Psoas muscle (tissue), 8 donors: ENCODE measurements around the gene CUL7. TPM values are rescaled to one million over a fixed set of nuclear protein-coding genes. Genes with fewer than 3 reads are reported as not detected.

Source experiments
- ATAC-seq, 4 donors: fragments of 200-7000 bp; cut with Tn5 transposase; one replicate each; pipeline ENCODE4 v1.9.1; 2020; ENCODE audit warnings: moderate library complexity in 3 of 4, mild to moderate bottlenecking in 2 of 4
- DNase-seq, 2 donors: peaks; one replicate each; pipeline ENCODE4 v3.0.0-alpha.2; 2020
- H3K27ac ChIP-seq: fragments of 200-600 bp; one replicate; pipeline ENCODE4 v1.8.0; 2022
- H3K27me3 ChIP-seq, 3 donors: fragments of 200-600 bp in 1 of 3; one replicate each; pipeline versions ENCODE4 v1.6.1 to v1.8.0; 2013 to 2022; ENCODE audit warnings: low read length in 2 of 3, mild to moderate bottlenecking in 2 of 3, moderate library complexity in 1 of 3; ENCODE audit not compliant: insufficient read depth in 3 of 3
- H3K36me3 ChIP-seq, 2 donors: fragments of 200-600 bp in 1 of 2; one replicate each; pipeline versions ENCODE4 v1.6.1 to v1.8.0; 2013 to 2022; ENCODE audit warnings: low read depth in 1 of 2, mild to moderate bottlenecking in 1 of 2, moderate library complexity in 1 of 2; ENCODE audit not compliant: insufficient read depth in 1 of 2
- H3K4me1 ChIP-seq: fragments of 200-600 bp; one replicate; pipeline ENCODE4 v1.8.0; 2022
- H3K4me3 ChIP-seq: fragments of 200-600 bp; one replicate; pipeline ENCODE4 v1.8.0; 2022; ENCODE audit warnings: mild to moderate bottlenecking
- H3K9me3 ChIP-seq: fragments of 200-600 bp; one replicate; pipeline ENCODE4 v1.8.0; 2022
- WGBS, 3 donors: extraction: QIAGEN DNeasy Blood & Tissue Kit; methylation state at CpG; one replicate each; pipeline versions ENCODE4 v1.1.6 to v1.1.7; 2013; 5-methylcytosine and 5-hydroxymethylcytosine counted together
- intact Hi-C, 2 donors: fragments of 100-400 bp; cut with DNase I; formaldehyde crosslinking; loops; one replicate each; pipeline versions ENCODE4 v1.11.0 to v1.14.2; 2022
- polyA plus RNA-seq, 3 donors: library from polyadenylated mRNA; stranded (reverse); fragments of 200-250 nt; gene quantifications; one replicate each; pipeline ENCODE4 v1.2.3, GENCODE V29; 2013
- total RNA-seq, 4 donors: library from RNA; stranded (reverse); fragmentation: NEBNext Ultra II Directional in 2 of 4; extraction: Animal tissue kit (Norgen Biotek cat#: 25700) in 2 of 4; gene quantifications; one replicate each; pipeline versions ENCODE4 v1.2.1 to v1.2.4, GENCODE V29; 2021 to 2023
- TF ChIP-seq, protein P1 (sequence below): fragments of 200-600 bp; IDR thresholded peaks from one replicate; pipeline ENCODE4 v1.8.0; 2022; ENCODE audit warnings: antibody characterized with exemption
- donor health status: healthy with polysubstance abuse.
- donor health status: DM: no; HTN: no; CAD: no; lungs with moderate emphysema.
- donor health status: Bipolar disorder and iron deficiency.
- donor health status: healthy.
- donor health status: DM: yes; HTN: yes; CAD: no.
- donor health status: DM: no; HTN: no; CAD: no.
- donor health status: DM: no; HTN: no; CAD: no.
- donor health status: DM: yes; HTN: yes; CAD: no.

CUL7 gene
- total and polyA plus RNA-seq, 7 donors: 6.0 to 23.4 (median 11.5) TPM

- H3K4me3 ChIP-seq: peak overlapping the region; percentile 80
- H3K9me3 ChIP-seq: no peaks in the 10 kb centered on the region
- peaks cover 4% of the 10 kb centered on the region for H3K4me1 ChIP-seq
- peak overlapping the region; percentile 90 for H3K27ac ChIP-seq
- intact Hi-C loops: loop anchor here (2.0 to 5.0 kb wide), 3 partner anchors 16 to 36 kb away; no protein-coding TSS in a partner anchor
- ATAC-seq (no peak), DNase-seq (no peak)
- H3K27me3 ChIP-seq: no peaks in the 10 kb centered on the region
- TF ChIP-seq, protein P1, sequence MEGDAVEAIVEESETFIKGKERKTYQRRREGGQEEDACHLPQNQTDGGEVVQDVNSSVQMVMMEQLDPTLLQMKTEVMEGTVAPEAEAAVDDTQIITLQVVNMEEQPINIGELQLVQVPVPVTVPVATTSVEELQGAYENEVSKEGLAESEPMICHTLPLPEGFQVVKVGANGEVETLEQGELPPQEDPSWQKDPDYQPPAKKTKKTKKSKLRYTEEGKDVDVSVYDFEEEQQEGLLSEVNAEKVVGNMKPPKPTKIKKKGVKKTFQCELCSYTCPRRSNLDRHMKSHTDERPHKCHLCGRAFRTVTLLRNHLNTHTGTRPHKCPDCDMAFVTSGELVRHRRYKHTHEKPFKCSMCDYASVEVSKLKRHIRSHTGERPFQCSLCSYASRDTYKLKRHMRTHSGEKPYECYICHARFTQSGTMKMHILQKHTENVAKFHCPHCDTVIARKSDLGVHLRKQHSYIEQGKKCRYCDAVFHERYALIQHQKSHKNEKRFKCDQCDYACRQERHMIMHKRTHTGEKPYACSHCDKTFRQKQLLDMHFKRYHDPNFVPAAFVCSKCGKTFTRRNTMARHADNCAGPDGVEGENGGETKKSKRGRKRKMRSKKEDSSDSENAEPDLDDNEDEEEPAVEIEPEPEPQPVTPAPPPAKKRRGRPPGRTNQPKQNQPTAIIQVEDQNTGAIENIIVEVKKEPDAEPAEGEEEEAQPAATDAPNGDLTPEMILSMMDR: no peak
- WGBS, 3 donors: 72 to 83% (median 72%) methylated on average over 19 of the region's 19 CpGs
- peaks cover 5 to 68% of the 10 kb centered on the region in 2 donors for H3K36me3 ChIP-seq
These were observed 1.3 kb downstream of the CUL7 start for GRCh38 chr6:43052225-43052841.

DNA sequence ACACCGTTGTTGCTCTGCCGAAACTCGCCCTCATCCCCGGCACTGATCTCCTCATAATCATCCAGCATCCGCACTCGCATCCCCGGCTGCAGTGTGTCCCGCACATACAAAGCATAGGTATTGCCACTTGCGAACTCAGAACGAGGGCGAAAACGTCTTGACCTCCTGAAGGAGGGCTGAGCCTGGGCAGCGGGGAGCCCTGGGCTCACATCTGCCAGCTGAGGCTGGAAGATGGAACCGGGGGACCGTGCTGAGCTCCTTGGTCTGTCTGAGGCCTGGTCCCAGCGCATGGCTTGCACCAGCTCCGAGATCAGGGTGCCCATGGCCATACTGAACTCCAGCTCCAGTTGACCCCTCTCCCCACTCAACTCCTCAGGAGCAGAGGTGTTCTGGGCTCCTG, 2.7 kb downstream of the CUL7 start:
- 90 to 96% (median 92%) methylated on average over 17 of the region's 17 CpGs for WGBS, 3 donors
- Histone ChIP-seq H3K4me1 (peaks cover 4% of the 10 kb centered on the region), H3K9me3 (no peaks in the 10 kb centered on the region), H3K27me3 (no peaks in the 10 kb centered on the region), H3K4me3 (no peak overlapping the region), H3K27ac (no peak overlapping the region), H3K36me3 (peaks cover 5 to 68% of the 10 kb centered on the region in 2 donors)
- TF ChIP-seq, protein P1: no peak
- ATAC-seq (no peak), DNase-seq (no peak)
- intact Hi-C loops: loop anchor here in 1 of 2 donors (5.0 kb wide), 1 partner anchor 34 kb away; no protein-coding TSS in a partner anchor

- ATAC-seq (no peak), DNase-seq (no peak)
- no peak overlapping the region for H3K4me3 ChIP-seq
- no peaks in the 10 kb centered on the region for H3K27me3 ChIP-seq
- TF ChIP-seq, protein P1: no peak
- no peaks in the 10 kb centered on the region for H3K9me3 ChIP-seq
- H3K4me1 ChIP-seq: no peaks in the 10 kb centered on the region
- intact Hi-C loops: no loop called here
- 81 to 89% (median 85%) methylated on average over 7 of the region's 7 CpGs for WGBS, 3 donors
- no peak overlapping the region for H3K27ac ChIP-seq
- H3K36me3 ChIP-seq: peaks cover 9 to 83% of the 10 kb centered on the region in 2 donors
These were observed 5.7 kb downstream of the CUL7 start for GRCh38 chr6:43047998-43048397.

- WGBS, 3 donors: 86 to 92% (median 87%) methylated on average over 11 of the region's 11 CpGs
- intact Hi-C loops: no loop called here
- Histone ChIP-seq H3K36me3 (peaks cover 9 to 88% of the 10 kb centered on the region in 2 donors), H3K9me3 (no peaks in the 10 kb centered on the region), H3K4me3 (no peak overlapping the region), H3K4me1 (no peaks in the 10 kb centered on the region), H3K27ac (no peak overlapping the region), H3K27me3 (no peaks in the 10 kb centered on the region)
- no peak for ATAC-seq
- no peak for DNase-seq
- TF ChIP-seq, protein P1: no peak
These were observed 8.2 kb downstream of the CUL7 start for GRCh38 chr6:43045371-43045930.
